NCI-H2227 treated with DMSO at 0.1 percent for 48 hours (cell line): ENCODE results near the gene MCFD2.
A peak's percentile ranks its signal among the peaks of the same experiment; 100 is the strongest.

Source experiments
- DNase-seq: peaks from one replicate; lab custom pipeline; 2025; lab: John Stamatoyannopoulos, UW

Gene MCFD2

GRCh38 chr2:46873604-46874068, 42.0 kb downstream of the MCFD2 start:
- peak; percentile 38 for DNase-seq

- no peak for DNase-seq
Observed at GRCh38 chr2:46872902-46873603, 42.6 kb downstream of the MCFD2 start.

- DNase-seq: no peak
Observed at GRCh38 chr2:46871976-46872381, 43.6 kb downstream of the MCFD2 start.

- no peak for DNase-seq
Observed at GRCh38 chr2:46870051-46870839, 45.4 kb downstream of the MCFD2 start.

GRCh38 chr2:46869621-46870020, 46.0 kb downstream of the MCFD2 start:
- no peak for DNase-seq

- no peak for DNase-seq
Observed at GRCh38 chr2:46866770-46867246, 48.8 kb downstream of the MCFD2 start.

GRCh38 chr2:46865181-46865970, 50.2 kb downstream of the MCFD2 start:
- DNase-seq: no peak

- no peak for DNase-seq
Observed at GRCh38 chr2:46863882-46864281, 51.7 kb downstream of the MCFD2 start.

GRCh38 chr2:46862514-46862913, 53.1 kb downstream of the MCFD2 start:
- no peak for DNase-seq

- DNase-seq: no peak
Observed at GRCh38 chr2:46861916-46862315, 53.7 kb downstream of the MCFD2 start.

- DNase-seq: no peak
Observed at GRCh38 chr2:46859482-46859881, 56.1 kb downstream of the MCFD2 start.

GRCh38 chr2:46858702-46859090, 56.9 kb downstream of the MCFD2 start:
- no peak for DNase-seq

- DNase-seq: no peak
Observed at GRCh38 chr2:46857871-46858701, 57.5 kb downstream of the MCFD2 start.

GRCh38 chr2:46856336-46856735, 59.3 kb downstream of the MCFD2 start:
- DNase-seq: no peak

GRCh38 chr2:46855805-46856204, 59.8 kb downstream of the MCFD2 start:
- no peak for DNase-seq

GRCh38 chr2:46854260-46854659, 61.3 kb downstream of the MCFD2 start:
- no peak for DNase-seq

- no peak for DNase-seq
Observed at GRCh38 chr2:46852598-46852997, 63.0 kb downstream of the MCFD2 start.

- DNase-seq: no peak
Observed at GRCh38 chr2:46852124-46852523, 63.5 kb downstream of the MCFD2 start.
